Measurements from ENCODE around the gene PTGS2.
"Not testable (repeated sequence)": the region's sequence is repeated elsewhere in the genome, so short reads cannot be mapped to it uniquely, and the experiment has no call there.

PTGS2 gene

DNA sequence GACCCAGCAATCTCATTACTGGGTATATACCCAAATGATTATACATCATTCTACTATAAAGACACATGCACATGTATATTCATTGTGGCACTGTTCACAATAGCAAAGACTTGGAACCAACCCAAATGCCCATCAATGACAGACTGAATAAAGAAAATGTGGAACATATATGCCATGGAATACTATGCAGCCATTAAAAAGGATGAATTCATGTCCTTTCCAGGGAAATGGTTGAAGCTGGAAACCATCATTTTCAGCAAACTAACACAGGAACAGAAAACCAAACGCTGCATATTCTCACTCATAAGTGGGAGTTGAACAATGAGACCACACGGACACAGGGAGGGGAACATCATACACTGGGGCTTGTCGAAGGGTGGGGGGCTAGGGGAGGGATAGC, 10.4 kb downstream of the PTGS2 start:
- not testable (repeated sequence) for DNase-seq

- DNase-seq, result not testable (repeated sequence)
These were observed 16.0 kb downstream of the PTGS2 start for GRCh38 chr1:186664217-186664616.

- no peak for DNase-seq
These were observed 17.5 kb downstream of the PTGS2 start for GRCh38 chr1:186662752-186663151.

- no peak for DNase-seq
These were observed 20.3 kb downstream of the PTGS2 start for GRCh38 chr1:186659890-186660341.

GRCh38 chr1:186658999-186659398, 21.2 kb downstream of the PTGS2 start:
- no peak for DNase-seq

- no peak for DNase-seq
These were observed 22.7 kb downstream of the PTGS2 start for GRCh38 chr1:186657481-186657880.

DNA sequence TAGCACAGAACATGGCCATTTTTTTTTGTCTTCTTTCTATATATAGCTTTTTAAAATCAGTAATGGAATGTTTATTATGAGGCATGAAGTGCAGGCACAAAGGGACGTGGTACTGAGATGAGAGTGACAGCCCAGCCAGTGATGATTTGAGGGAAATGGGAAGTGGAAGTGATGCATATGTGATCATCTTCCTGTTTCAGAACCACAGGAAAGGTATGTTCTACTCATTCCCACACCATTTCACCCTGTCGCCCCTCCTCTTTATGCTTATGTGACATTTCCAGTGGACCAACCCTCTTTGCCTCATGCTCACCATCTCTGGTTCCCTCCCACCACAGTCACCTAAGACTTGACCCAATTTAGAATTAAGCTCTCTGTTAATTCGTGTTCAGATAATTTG, 24.3 kb downstream of the PTGS2 start:
- DNase-seq, result no peak

DNA sequence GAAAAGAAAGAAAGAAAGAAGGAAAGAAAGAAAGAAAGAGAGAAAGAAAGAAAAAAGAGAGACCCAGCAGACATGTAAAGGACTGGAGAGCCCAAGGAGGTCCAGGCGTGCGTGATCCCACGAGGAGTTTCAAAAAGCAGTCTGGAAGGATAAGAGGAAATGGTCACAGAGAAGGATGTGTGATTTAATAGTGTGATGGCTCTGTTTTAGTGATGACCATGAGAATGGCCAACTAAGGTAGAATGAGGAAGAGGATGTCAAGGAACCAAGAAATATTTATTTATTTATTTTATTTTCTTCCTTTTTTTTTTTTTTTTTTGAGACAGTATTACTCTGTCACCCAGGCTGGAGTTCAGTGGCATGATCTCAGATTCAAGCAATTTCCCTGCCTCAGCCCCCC, 25.5 kb downstream of the PTGS2 start:
- no peak for DNase-seq

GRCh38 chr1:186653312-186653711, 26.9 kb downstream of the PTGS2 start:
- no peak for DNase-seq

DNA sequence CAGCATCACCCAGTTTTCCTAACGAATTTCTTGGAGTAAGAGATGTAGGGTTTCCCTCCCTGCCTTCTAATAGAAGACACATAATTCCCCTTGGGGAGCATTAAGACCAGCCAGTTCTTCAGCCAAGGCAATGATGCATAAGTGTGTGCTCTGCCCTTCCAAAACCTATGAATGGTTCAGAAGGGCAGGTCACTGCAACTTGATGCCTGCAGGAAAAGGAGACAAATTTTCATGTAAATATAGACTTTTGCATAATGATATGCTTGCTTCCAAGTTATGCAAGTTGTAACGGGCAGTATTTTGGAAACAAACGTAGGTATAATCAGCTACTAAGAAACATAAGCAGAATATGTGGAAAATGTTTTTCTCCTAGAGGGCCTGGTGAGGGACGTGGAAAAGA, 31.6 kb downstream of the PTGS2 start:
- no peak for DNase-seq

- not testable (repeated sequence) for DNase-seq
These were observed 32.2 kb downstream of the PTGS2 start for GRCh38 chr1:186647985-186648384.

DNA sequence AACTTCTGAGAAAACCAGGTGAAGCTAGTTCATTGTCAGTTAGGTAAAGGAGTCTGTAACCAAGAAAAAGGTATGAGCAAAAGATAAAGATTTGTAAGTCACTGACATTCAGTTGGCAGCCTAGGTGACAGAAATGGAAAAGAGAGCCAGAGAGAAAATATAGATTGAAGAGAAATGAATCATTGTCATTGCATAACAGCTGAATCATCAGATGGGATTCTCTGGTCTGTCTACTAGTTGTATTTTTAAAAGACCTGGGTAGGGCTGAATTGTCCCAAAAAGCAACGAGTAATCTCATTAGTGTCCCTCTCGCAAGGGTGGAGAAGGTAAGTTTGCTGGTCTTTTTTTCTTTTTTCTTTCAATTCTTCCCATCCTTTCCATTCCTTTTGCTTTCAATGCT, 36.6 kb downstream of the PTGS2 start:
- DNase-seq, result no peak

GRCh38 chr1:186637567-186637966, 42.7 kb downstream of the PTGS2 start:
- not testable (repeated sequence) for DNase-seq

DNA sequence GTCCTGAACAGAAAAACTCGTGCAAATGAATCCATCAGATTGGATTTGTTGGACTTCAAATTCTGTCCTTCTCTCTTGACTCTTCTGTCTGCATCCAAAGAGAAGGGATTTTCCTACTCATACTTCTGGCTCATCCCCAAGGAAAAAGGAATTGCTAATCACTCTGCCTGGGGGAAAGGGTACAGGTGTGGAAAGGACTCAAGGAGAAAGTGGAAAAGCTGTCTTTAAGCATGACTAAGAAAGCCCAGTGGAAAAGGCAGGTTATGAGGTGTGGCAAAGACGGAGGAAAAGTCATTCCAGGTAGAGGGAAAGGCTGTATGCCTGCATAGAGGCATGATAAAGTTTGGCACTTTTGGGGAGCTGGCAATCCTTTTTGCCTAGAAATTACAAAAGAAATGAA, 43.4 kb downstream of the PTGS2 start:
- no peak for DNase-seq

DNA sequence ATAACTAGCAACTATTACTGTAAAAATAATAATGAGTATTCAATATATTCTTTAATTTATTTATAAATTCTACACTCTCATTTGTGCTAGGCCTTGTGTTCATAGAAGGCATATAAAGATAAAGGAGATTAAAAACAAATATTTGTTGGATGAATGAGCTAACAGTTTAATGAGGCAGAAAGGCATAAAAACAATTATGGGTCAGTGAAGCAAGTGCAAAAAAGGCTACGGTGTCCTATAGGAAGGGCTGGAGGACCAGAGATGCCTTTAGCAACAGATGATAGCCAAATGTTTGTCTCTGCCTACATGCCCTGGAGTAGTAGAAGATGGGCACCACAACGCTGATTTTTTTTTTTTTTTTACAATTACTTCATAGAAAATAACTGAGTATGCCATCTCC, 45.7 kb downstream of the PTGS2 start:
- DNase-seq, result no peak

GRCh38 chr1:186633116-186633515, 47.1 kb downstream of the PTGS2 start:
- DNase-seq, result no peak

DNA sequence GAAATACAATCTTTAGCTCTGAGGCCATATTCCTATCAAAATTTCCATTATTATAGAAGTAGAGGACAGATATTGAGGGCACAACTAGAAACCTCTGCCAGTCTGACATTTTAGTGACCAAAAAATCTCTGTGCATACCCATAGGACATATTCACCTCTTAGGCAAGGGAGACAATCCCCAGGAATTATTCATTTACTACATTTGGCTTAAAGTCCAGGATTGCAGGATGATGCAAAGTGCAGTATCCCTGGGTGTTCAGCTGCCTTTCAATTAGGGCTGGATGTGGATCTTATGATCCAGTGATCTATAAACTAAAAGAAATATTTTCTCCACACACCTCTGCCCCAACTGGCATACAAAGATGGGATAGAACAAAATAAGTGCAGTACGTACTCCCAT, 50.9 kb downstream of the PTGS2 start:
- DNase-seq, result no peak

- DNase-seq, result no peak
These were observed 51.3 kb downstream of the PTGS2 start for GRCh38 chr1:186628910-186629309.

DNA sequence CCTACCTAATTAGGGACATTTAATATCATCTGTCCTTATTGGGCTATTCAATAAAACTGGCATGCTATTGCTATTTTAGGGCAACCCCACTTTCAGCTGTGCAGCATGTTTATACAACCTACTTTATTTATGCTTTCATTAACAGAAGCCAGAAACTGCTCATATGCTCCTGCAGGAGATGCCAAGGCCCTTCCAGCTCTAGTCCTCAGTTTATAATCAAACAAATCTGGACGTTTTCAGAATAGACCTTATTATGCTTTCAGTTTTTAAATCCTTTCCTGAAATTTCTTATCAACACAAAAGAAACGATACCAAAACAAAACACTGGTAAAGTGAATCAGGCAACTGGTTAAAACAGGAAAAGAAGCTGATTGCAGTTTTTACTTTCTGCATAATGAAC, 53.2 kb downstream of the PTGS2 start:
- DNase-seq, result no peak

- no peak for DNase-seq
These were observed 53.8 kb downstream of the PTGS2 start for GRCh38 chr1:186626356-186626932.

GRCh38 chr1:186623551-186623950, 56.7 kb downstream of the PTGS2 start:
- no peak for DNase-seq

Data from cortex of kidney (tissue), 1 donor.